Activated CD4-positive, alpha-beta memory T cell treated with anti-CD3 and anti-CD28 coated beads for 36 hours (primary cell): ENCODE measurements around the gene ARFGEF3. TPM values are rescaled to one million over a fixed set of nuclear protein-coding genes. Genes with fewer than 3 reads are reported as not detected.

Experiments
- CTCF ChIA-PET: fragments of 350-600 bp; sonication (Branson Sonifier 250); formaldehyde crosslinking; loops from one replicate; lab custom pipeline; 2021; ENCODE audit warnings: antibody characterized with exemption, inconsistent platforms; lab: Charles Lee
- POLR2A ChIA-PET: fragments of 350-600 bp; sonication (Branson Sonifier 250); formaldehyde crosslinking; loops from one replicate; lab custom pipeline; 2021; ENCODE audit warnings: antibody characterized with exemption; lab: Charles Lee
- DNase-seq: peaks from one replicate; pipeline ENCODE4 v3.0.0-alpha.2; 2020
- H3K27ac Mint-ChIP-seq: one replicate; pipeline ENCODE4 v1.8.0; 2021; ENCODE audit warnings: mixed read lengths
- H3K27me3 Mint-ChIP-seq: one replicate; pipeline ENCODE4 v1.8.0; 2021; ENCODE audit warnings: mixed read lengths
- H3K36me3 Mint-ChIP-seq: one replicate; pipeline ENCODE4 v1.8.0; 2021; ENCODE audit warnings: mixed read lengths
- H3K4me1 Mint-ChIP-seq: one replicate; pipeline ENCODE4 v1.8.0; 2021; ENCODE audit warnings: low read depth, mixed read lengths
- H3K4me3 Mint-ChIP-seq: one replicate; pipeline ENCODE4 v1.8.0; 2021; ENCODE audit warnings: mild to moderate bottlenecking, mixed read lengths
- H3K9me3 Mint-ChIP-seq: one replicate; pipeline ENCODE4 v1.8.0; 2021; ENCODE audit warnings: mixed read lengths
- intact Hi-C: fragments of 100-400 bp; cut with micrococcal nuclease; formaldehyde crosslinking; loops from one replicate; pipeline ENCODE4 v1.15.1; 2023
- total RNA-seq, 2 experiments: library from RNA; stranded (reverse); gene quantifications; one replicate each; pipeline ENCODE4 v1.2.3, GENCODE V29; 2021

Gene ARFGEF3
- total RNA-seq, 2 experiments from 2014 or later: 0.71 to 0.85 TPM

DNA sequence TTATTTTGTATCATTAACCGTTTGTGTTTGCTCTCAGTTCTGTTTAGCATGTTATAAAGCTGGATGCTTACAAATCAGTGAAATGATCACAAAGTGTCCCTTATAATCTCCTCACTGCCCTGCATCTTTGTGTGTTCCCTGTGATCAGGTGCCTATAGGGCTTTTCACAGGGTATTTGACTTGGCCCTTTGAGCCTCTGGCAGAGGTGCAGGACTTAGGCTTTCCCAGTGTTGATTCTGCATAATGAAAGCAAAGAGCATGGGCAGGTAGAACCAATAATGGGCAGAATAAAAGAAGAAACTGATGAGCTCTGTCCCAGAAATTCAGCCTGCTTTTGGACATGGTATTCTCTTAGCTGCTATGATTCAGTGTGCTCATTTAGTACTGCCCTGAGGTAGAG, 73.5 kb downstream of the ARFGEF3 start:
- CTCF ChIA-PET: no interaction called here
- Mint-ChIP-seq H3K36me3 (no peaks in the 10 kb centered on the region), H3K27me3 (peaks cover 3% of the 10 kb centered on the region), H3K9me3 (no peaks in the 10 kb centered on the region), H3K27ac (no peak overlapping the region), H3K4me3 (no peak overlapping the region), H3K4me1 (no peaks in the 10 kb centered on the region)
- DNase-seq: no peak
- POLR2A ChIA-PET: no interaction called here
- intact Hi-C loops: no loop called here

GRCh38 chr6:138235693-138236092, 74.0 kb downstream of the ARFGEF3 start:
- intact Hi-C loops: no loop called here
- H3K9me3 Mint-ChIP-seq: no peaks in the 10 kb centered on the region
- no peaks in the 10 kb centered on the region for H3K36me3 Mint-ChIP-seq
- no peak overlapping the region for H3K27ac Mint-ChIP-seq
- ChIA-PET POLR2A (no interaction called here), CTCF (no interaction called here)
- peaks cover 3% of the 10 kb centered on the region for H3K27me3 Mint-ChIP-seq
- DNase-seq: no peak
- H3K4me3 Mint-ChIP-seq: no peak overlapping the region
- H3K4me1 Mint-ChIP-seq: no peaks in the 10 kb centered on the region

DNA sequence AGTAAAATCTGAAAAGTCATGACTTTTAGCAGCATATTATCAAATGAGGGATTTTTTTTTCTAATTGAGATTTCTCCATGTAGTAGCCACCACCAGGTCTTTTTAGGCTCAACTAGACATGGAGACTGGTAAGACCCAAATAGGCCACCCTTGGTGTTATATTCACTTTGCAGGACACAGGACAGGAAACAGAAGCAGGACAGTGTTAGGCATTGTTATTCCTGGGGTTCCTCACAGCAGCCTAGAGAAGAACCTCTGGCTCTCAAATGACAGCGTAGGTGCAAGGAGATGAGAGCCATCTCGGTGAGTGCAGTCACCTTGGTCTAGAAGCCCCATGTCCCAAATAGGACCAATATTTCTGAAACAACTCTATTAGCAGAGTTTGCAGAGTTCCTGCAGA, 75.7 kb downstream of the ARFGEF3 start:
- ChIA-PET CTCF (no interaction called here), POLR2A (no interaction called here)
- intact Hi-C loops: no loop called here
- no peak overlapping the region for H3K27ac Mint-ChIP-seq
- H3K4me1 Mint-ChIP-seq: no peaks in the 10 kb centered on the region
- no peaks in the 10 kb centered on the region for H3K9me3 Mint-ChIP-seq
- no peak overlapping the region for H3K4me3 Mint-ChIP-seq
- DNase-seq: no peak
- peaks cover 9% of the 10 kb centered on the region for H3K27me3 Mint-ChIP-seq
- H3K36me3 Mint-ChIP-seq: no peaks in the 10 kb centered on the region

GRCh38 chr6:138238368-138238767, 76.6 kb downstream of the ARFGEF3 start:
- H3K9me3 Mint-ChIP-seq: no peaks in the 10 kb centered on the region
- H3K27ac Mint-ChIP-seq: no peak overlapping the region
- H3K36me3 Mint-ChIP-seq: no peaks in the 10 kb centered on the region
- H3K4me1 Mint-ChIP-seq: no peaks in the 10 kb centered on the region
- H3K27me3 Mint-ChIP-seq: peaks cover 10% of the 10 kb centered on the region
- intact Hi-C loops: no loop called here
- H3K4me3 Mint-ChIP-seq: no peak overlapping the region
- ChIA-PET POLR2A (no interaction called here), CTCF (no interaction called here)
- no peak for DNase-seq

GRCh38 chr6:138239774-138240173, 78.0 kb downstream of the ARFGEF3 start:
- Mint-ChIP-seq H3K27ac (no peak overlapping the region), H3K4me1 (no peaks in the 10 kb centered on the region), H3K9me3 (no peaks in the 10 kb centered on the region), H3K4me3 (no peak overlapping the region), H3K36me3 (no peaks in the 10 kb centered on the region), H3K27me3 (peaks cover 11% of the 10 kb centered on the region)
- CTCF ChIA-PET: no interaction called here
- intact Hi-C loops: no loop called here
- POLR2A ChIA-PET: no interaction called here
- no peak for DNase-seq

- no peaks in the 10 kb centered on the region for H3K4me1 Mint-ChIP-seq
- no peaks in the 10 kb centered on the region for H3K36me3 Mint-ChIP-seq
- no peak overlapping the region for H3K4me3 Mint-ChIP-seq
- intact Hi-C loops: no loop called here
- H3K27me3 Mint-ChIP-seq: peaks cover 11% of the 10 kb centered on the region
- POLR2A ChIA-PET: no interaction called here
- no peak overlapping the region for H3K27ac Mint-ChIP-seq
- H3K9me3 Mint-ChIP-seq: no peaks in the 10 kb centered on the region
- no peak for DNase-seq
- CTCF ChIA-PET: no interaction called here
Observed at GRCh38 chr6:138240476-138241245, 78.9 kb downstream of the ARFGEF3 start.

DNA sequence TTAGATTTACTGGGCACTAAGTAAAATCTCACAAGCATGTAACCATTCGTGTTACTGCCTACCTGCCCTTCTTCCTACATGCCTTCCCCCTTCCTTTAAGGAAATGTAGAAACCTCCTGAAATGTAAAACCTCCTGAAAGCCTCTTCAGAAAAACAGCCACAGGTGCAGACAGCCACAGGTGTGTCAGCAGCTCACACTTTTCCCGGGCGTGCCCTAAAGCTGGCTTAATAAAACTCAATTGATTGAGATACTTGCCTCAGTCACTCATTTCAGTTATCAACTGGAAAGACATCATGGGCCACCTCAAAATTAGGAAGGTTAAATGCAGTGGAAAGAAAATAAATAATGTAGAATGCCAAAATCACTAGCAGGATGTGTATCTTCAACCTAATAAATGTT, 79.6 kb downstream of the ARFGEF3 start:
- H3K27ac Mint-ChIP-seq: no peak overlapping the region
- H3K36me3 Mint-ChIP-seq: no peaks in the 10 kb centered on the region
- CTCF ChIA-PET: no interaction called here
- POLR2A ChIA-PET: no interaction called here
- no peak overlapping the region for H3K4me3 Mint-ChIP-seq
- no peaks in the 10 kb centered on the region for H3K9me3 Mint-ChIP-seq
- H3K4me1 Mint-ChIP-seq: no peaks in the 10 kb centered on the region
- H3K27me3 Mint-ChIP-seq: peaks cover 11% of the 10 kb centered on the region
- DNase-seq: no peak
- intact Hi-C loops: no loop called here

GRCh38 chr6:138241934-138242333, 80.2 kb downstream of the ARFGEF3 start:
- Mint-ChIP-seq H3K27ac (no peak overlapping the region), H3K27me3 (peaks cover 11% of the 10 kb centered on the region), H3K4me3 (no peak overlapping the region), H3K4me1 (no peaks in the 10 kb centered on the region), H3K36me3 (no peaks in the 10 kb centered on the region), H3K9me3 (no peaks in the 10 kb centered on the region)
- ChIA-PET CTCF (no interaction called here), POLR2A (no interaction called here)
- DNase-seq: no peak
- intact Hi-C loops: no loop called here

GRCh38 chr6:138242987-138243592, 81.4 kb downstream of the ARFGEF3 start:
- H3K4me1 Mint-ChIP-seq: no peaks in the 10 kb centered on the region
- intact Hi-C loops: no loop called here
- no peak for DNase-seq
- no peak overlapping the region for H3K4me3 Mint-ChIP-seq
- ChIA-PET CTCF (interaction anchor here (1.1 kb wide), 1 partner anchor 73 kb away, joined by 3 read pairs; no protein-coding TSS in a partner anchor), POLR2A (no interaction called here)
- no peaks in the 10 kb centered on the region for H3K36me3 Mint-ChIP-seq
- no peaks in the 10 kb centered on the region for H3K9me3 Mint-ChIP-seq
- H3K27me3 Mint-ChIP-seq: peaks cover 11% of the 10 kb centered on the region
- no peak overlapping the region for H3K27ac Mint-ChIP-seq

DNA sequence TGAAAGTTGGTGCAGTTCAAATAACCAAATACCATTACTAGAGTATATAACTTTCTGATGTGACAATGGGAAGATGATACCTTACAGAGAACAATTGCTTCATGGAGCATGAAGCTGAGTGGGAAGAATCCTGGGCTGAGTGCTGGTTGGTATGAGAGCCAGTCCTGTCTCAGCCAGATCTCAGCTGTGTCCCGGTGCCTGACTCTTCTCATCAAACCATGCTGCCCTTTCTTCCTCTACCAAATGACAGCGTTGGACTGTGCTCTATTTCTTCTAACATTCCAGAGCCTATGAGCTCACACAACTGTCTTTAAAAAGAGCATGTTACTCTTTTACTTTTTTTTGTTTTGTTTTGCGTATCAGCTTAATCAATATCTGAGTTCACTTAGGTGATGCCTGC, 84.0 kb downstream of the ARFGEF3 start:
- no peaks in the 10 kb centered on the region for H3K9me3 Mint-ChIP-seq
- intact Hi-C loops: no loop called here
- no peak overlapping the region for H3K4me3 Mint-ChIP-seq
- no peaks in the 10 kb centered on the region for H3K36me3 Mint-ChIP-seq
- no peak for DNase-seq
- ChIA-PET POLR2A (no interaction called here), CTCF (no interaction called here)
- H3K4me1 Mint-ChIP-seq: no peaks in the 10 kb centered on the region
- peaks cover 11% of the 10 kb centered on the region for H3K27me3 Mint-ChIP-seq
- no peak overlapping the region for H3K27ac Mint-ChIP-seq

GRCh38 chr6:138246650-138247440, 85.1 kb downstream of the ARFGEF3 start:
- no peak overlapping the region for H3K27ac Mint-ChIP-seq
- CTCF ChIA-PET: no interaction called here
- no peaks in the 10 kb centered on the region for H3K4me1 Mint-ChIP-seq
- intact Hi-C loops: no loop called here
- no peak overlapping the region for H3K4me3 Mint-ChIP-seq
- peaks cover 8% of the 10 kb centered on the region for H3K27me3 Mint-ChIP-seq
- no peaks in the 10 kb centered on the region for H3K36me3 Mint-ChIP-seq
- H3K9me3 Mint-ChIP-seq: no peaks in the 10 kb centered on the region
- DNase-seq: no peak
- POLR2A ChIA-PET: no interaction called here

- Mint-ChIP-seq H3K9me3 (no peaks in the 10 kb centered on the region), H3K27ac (no peak overlapping the region), H3K36me3 (no peaks in the 10 kb centered on the region), H3K4me1 (no peaks in the 10 kb centered on the region), H3K4me3 (no peak overlapping the region), H3K27me3 (peaks cover 4% of the 10 kb centered on the region)
- intact Hi-C loops: no loop called here
- POLR2A ChIA-PET: no interaction called here
- DNase-seq: no peak
- CTCF ChIA-PET: interaction anchor here (1.1 kb wide), 1 partner anchor 12 kb away, joined by 3 read pairs; no protein-coding TSS in a partner anchor
Observed at GRCh38 chr6:138248011-138248410, 86.3 kb downstream of the ARFGEF3 start.
